Activated T-cell treated with anti-CD3 and anti-CD28 coated beads, Interleukin-2, amount 50 U/mL, for 24 hours (primary cell): ENCODE data around the gene TBC1D22A.

Source experiments
- DNase-seq: peaks from one replicate; pipeline ENCODE4 v3.0.0-alpha.2; 2020
- H3K27ac Mint-ChIP-seq: 2 replicates; pipeline ENCODE4 v1.8.0; 2020; ENCODE audit warnings: mild to moderate bottlenecking, mixed read lengths
- H3K27me3 Mint-ChIP-seq: 2 replicates; pipeline ENCODE4 v1.8.0; 2020; ENCODE audit warnings: mixed read lengths
- H3K36me3 Mint-ChIP-seq: 2 replicates; pipeline ENCODE4 v1.8.0; 2020; ENCODE audit warnings: low read depth, mixed read lengths
- H3K4me1 Mint-ChIP-seq: 2 replicates; pipeline ENCODE4 v1.8.0; 2020; ENCODE audit warnings: low read depth, mixed read lengths
- H3K4me3 Mint-ChIP-seq: 2 replicates; pipeline ENCODE4 v1.8.0; 2020; ENCODE audit warnings: mild to moderate bottlenecking, moderate library complexity, mixed read lengths
- H3K9me3 Mint-ChIP-seq: 2 replicates; pipeline ENCODE4 v1.8.0; 2020; ENCODE audit warnings: mixed read lengths

The TBC1D22A gene

GRCh38 chr22:47082505-47082904, 320.1 kb downstream of the TBC1D22A start:
- H3K27ac Mint-ChIP-seq = no peak overlapping the region
- H3K4me1 Mint-ChIP-seq = peaks cover 25% of the 10 kb centered on the region
- no peak overlapping the region for H3K4me3 Mint-ChIP-seq
- no peaks in the 10 kb centered on the region for H3K27me3 Mint-ChIP-seq
- no peaks in the 10 kb centered on the region for H3K9me3 Mint-ChIP-seq
- H3K36me3 Mint-ChIP-seq = peaks cover 30% of the 10 kb centered on the region
- DNase-seq = no peak

GRCh38 chr22:47083379-47083986, 321.0 kb downstream of the TBC1D22A start:
- Mint-ChIP-seq H3K4me1 (peaks cover 30% of the 10 kb centered on the region), H3K27ac (no peak overlapping the region), H3K27me3 (no peaks in the 10 kb centered on the region), H3K36me3 (peaks cover 23% of the 10 kb centered on the region), H3K9me3 (no peaks in the 10 kb centered on the region), H3K4me3 (no peak overlapping the region)
- no peak for DNase-seq

GRCh38 chr22:47084226-47084625, 321.8 kb downstream of the TBC1D22A start:
- H3K27ac Mint-ChIP-seq = no peak overlapping the region
- no peaks in the 10 kb centered on the region for H3K9me3 Mint-ChIP-seq
- H3K4me3 Mint-ChIP-seq = no peak overlapping the region
- H3K36me3 Mint-ChIP-seq = peaks cover 19% of the 10 kb centered on the region
- DNase-seq = no peak
- H3K4me1 Mint-ChIP-seq = peaks cover 38% of the 10 kb centered on the region
- no peaks in the 10 kb centered on the region for H3K27me3 Mint-ChIP-seq

- Mint-ChIP-seq H3K27me3 (no peaks in the 10 kb centered on the region), H3K36me3 (peaks cover 19% of the 10 kb centered on the region), H3K4me3 (no peak overlapping the region), H3K4me1 (peaks cover 59% of the 10 kb centered on the region), H3K9me3 (no peaks in the 10 kb centered on the region), H3K27ac (no peak overlapping the region)
- DNase-seq = no peak
These were observed 324.3 kb downstream of the TBC1D22A start for GRCh38 chr22:47086596-47087248.

- H3K4me3 Mint-ChIP-seq = no peak overlapping the region
- no peak overlapping the region for H3K27ac Mint-ChIP-seq
- H3K9me3 Mint-ChIP-seq = no peaks in the 10 kb centered on the region
- H3K36me3 Mint-ChIP-seq = peaks cover 22% of the 10 kb centered on the region
- DNase-seq = no peak
- peaks cover 52% of the 10 kb centered on the region for H3K4me1 Mint-ChIP-seq
- no peaks in the 10 kb centered on the region for H3K27me3 Mint-ChIP-seq
These were observed 326.2 kb downstream of the TBC1D22A start for GRCh38 chr22:47088480-47089158.

GRCh38 chr22:47089374-47089773, 326.9 kb downstream of the TBC1D22A start:
- DNase-seq = no peak
- peaks cover 4% of the 10 kb centered on the region for H3K9me3 Mint-ChIP-seq
- no peak overlapping the region for H3K27ac Mint-ChIP-seq
- peaks cover 24% of the 10 kb centered on the region for H3K36me3 Mint-ChIP-seq
- no peaks in the 10 kb centered on the region for H3K27me3 Mint-ChIP-seq
- peaks cover 54% of the 10 kb centered on the region for H3K4me1 Mint-ChIP-seq
- H3K4me3 Mint-ChIP-seq = no peak overlapping the region

GRCh38 chr22:47089796-47090460, 327.5 kb downstream of the TBC1D22A start:
- peaks cover 59% of the 10 kb centered on the region for H3K4me1 Mint-ChIP-seq
- H3K4me3 Mint-ChIP-seq = no peak overlapping the region

GRCh38 chr22:47090591-47091245, 328.3 kb downstream of the TBC1D22A start:
- H3K27ac Mint-ChIP-seq = peak overlapping the region; percentile 4
- peaks cover 62% of the 10 kb centered on the region for H3K4me1 Mint-ChIP-seq
- DNase-seq = no peak
- peaks cover 27% of the 10 kb centered on the region for H3K36me3 Mint-ChIP-seq
- no peaks in the 10 kb centered on the region for H3K27me3 Mint-ChIP-seq
- peak overlapping the region; percentile 49 for H3K4me3 Mint-ChIP-seq
- peaks cover 4% of the 10 kb centered on the region for H3K9me3 Mint-ChIP-seq

More at GRCh38 chr22:47089796-47090460, 327.5 kb downstream of the TBC1D22A start:
- Mint-ChIP-seq H3K36me3 (peaks cover 27% of the 10 kb centered on the region), H3K27me3 (no peaks in the 10 kb centered on the region), H3K9me3 (peaks cover 4% of the 10 kb centered on the region), H3K27ac (peak overlapping the region; percentile 4)
- no peak for DNase-seq

- Mint-ChIP-seq H3K27me3 (no peaks in the 10 kb centered on the region), H3K4me1 (peaks cover 63% of the 10 kb centered on the region), H3K27ac (peak overlapping the region; percentile 2), H3K36me3 (peaks cover 27% of the 10 kb centered on the region), H3K4me3 (peak overlapping the region; percentile 49), H3K9me3 (peaks cover 4% of the 10 kb centered on the region)
- no peak for DNase-seq
These were observed 328.8 kb downstream of the TBC1D22A start for GRCh38 chr22:47091246-47091651.

GRCh38 chr22:47091921-47092700, 329.7 kb downstream of the TBC1D22A start:
- no peak for DNase-seq
- Mint-ChIP-seq H3K9me3 (peaks cover 4% of the 10 kb centered on the region), H3K27me3 (no peaks in the 10 kb centered on the region), H3K4me1 (peaks cover 64% of the 10 kb centered on the region), H3K36me3 (peaks cover 32% of the 10 kb centered on the region), H3K27ac (no peak overlapping the region), H3K4me3 (no peak overlapping the region)

- peaks cover 36% of the 10 kb centered on the region for H3K36me3 Mint-ChIP-seq
- H3K27ac Mint-ChIP-seq = no peak overlapping the region
- DNase-seq = no peak
These were observed 330.5 kb downstream of the TBC1D22A start for GRCh38 chr22:47092896-47093311.

GRCh38 chr22:47093720-47094119, 331.3 kb downstream of the TBC1D22A start:
- Mint-ChIP-seq H3K27ac (no peak overlapping the region), H3K27me3 (no peaks in the 10 kb centered on the region), H3K4me1 (peaks cover 54% of the 10 kb centered on the region), H3K9me3 (peaks cover 4% of the 10 kb centered on the region), H3K4me3 (no peak overlapping the region), H3K36me3 (peaks cover 38% of the 10 kb centered on the region)
- DNase-seq = no peak

More at GRCh38 chr22:47092896-47093311, 330.5 kb downstream of the TBC1D22A start:
- H3K4me1 Mint-ChIP-seq = peaks cover 62% of the 10 kb centered on the region
- peaks cover 4% of the 10 kb centered on the region for H3K9me3 Mint-ChIP-seq
- no peaks in the 10 kb centered on the region for H3K27me3 Mint-ChIP-seq
- H3K4me3 Mint-ChIP-seq = no peak overlapping the region

GRCh38 chr22:47094861-47095330, 332.4 kb downstream of the TBC1D22A start:
- DNase-seq = no peak
- H3K27me3 Mint-ChIP-seq = no peaks in the 10 kb centered on the region
- H3K36me3 Mint-ChIP-seq = peaks cover 43% of the 10 kb centered on the region
- H3K4me1 Mint-ChIP-seq = peaks cover 43% of the 10 kb centered on the region
- H3K9me3 Mint-ChIP-seq = peaks cover 4% of the 10 kb centered on the region
- no peak overlapping the region for H3K4me3 Mint-ChIP-seq
- peak overlapping the region; percentile 55 for H3K27ac Mint-ChIP-seq
